Renal pelvis (tissue), 12 donors: ENCODE results near the gene HSF4. TPM values are rescaled to one million over a fixed set of nuclear protein-coding genes. Genes with fewer than 3 reads are reported as not detected.
"Not testable (repeated sequence)": the region's sequence is repeated elsewhere in the genome, so short reads cannot be mapped to it uniquely, and the experiment has no call there.

ENCODE experiments used
- DNase-seq: peaks from one replicate; pipeline ENCODE4 v3.0.0-alpha.2; 2013
- long read RNA-seq, 16 experiments: transcript quantifications; one replicate each; lab custom pipeline, GENCODE V29; 2026
- polyA plus RNA-seq, 3 donors: library from polyadenylated mRNA; unstranded; fragments of 120-200 nt; gene quantifications; one replicate each; pipeline ENCODE4 v1.2.1, GENCODE V29; 2013; ENCODE audit not compliant: insufficient read length in 3 of 3

HSF4 gene, protein sequence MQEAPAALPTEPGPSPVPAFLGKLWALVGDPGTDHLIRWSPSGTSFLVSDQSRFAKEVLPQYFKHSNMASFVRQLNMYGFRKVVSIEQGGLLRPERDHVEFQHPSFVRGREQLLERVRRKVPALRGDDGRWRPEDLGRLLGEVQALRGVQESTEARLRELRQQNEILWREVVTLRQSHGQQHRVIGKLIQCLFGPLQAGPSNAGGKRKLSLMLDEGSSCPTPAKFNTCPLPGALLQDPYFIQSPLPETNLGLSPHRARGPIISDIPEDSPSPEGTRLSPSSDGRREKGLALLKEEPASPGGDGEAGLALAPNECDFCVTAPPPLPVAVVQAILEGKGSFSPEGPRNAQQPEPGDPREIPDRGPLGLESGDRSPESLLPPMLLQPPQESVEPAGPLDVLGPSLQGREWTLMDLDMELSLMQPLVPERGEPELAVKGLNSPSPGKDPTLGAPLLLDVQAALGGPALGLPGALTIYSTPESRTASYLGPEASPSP
- polyA plus RNA-seq: 1 to 10 TPM; 1.2 to 3.1 (median 2.9) TPM
- long read RNA-seq, donor 1: 0 reads
- long read RNA-seq, donor 2: 0 reads
- long read RNA-seq, donor 3: 0 reads
- long read RNA-seq, donor 4: 0 reads
- long read RNA-seq, donor 5: 0 reads
- long read RNA-seq, donor 6: 0 reads
- long read RNA-seq, donor 7: 0 reads
- long read RNA-seq, donor 8: 0 reads
- long read RNA-seq, donor 9: 0 reads
- long read RNA-seq, donor 10: 0 reads
- long read RNA-seq, donor 11: 0 reads
- long read RNA-seq, donor 12: 0 reads
- long read RNA-seq, donor 13: 0 reads
- long read RNA-seq, donor 14: 0 reads
- long read RNA-seq, donor 15: 0 reads
- long read RNA-seq, donor 16: 0 reads

DNA sequence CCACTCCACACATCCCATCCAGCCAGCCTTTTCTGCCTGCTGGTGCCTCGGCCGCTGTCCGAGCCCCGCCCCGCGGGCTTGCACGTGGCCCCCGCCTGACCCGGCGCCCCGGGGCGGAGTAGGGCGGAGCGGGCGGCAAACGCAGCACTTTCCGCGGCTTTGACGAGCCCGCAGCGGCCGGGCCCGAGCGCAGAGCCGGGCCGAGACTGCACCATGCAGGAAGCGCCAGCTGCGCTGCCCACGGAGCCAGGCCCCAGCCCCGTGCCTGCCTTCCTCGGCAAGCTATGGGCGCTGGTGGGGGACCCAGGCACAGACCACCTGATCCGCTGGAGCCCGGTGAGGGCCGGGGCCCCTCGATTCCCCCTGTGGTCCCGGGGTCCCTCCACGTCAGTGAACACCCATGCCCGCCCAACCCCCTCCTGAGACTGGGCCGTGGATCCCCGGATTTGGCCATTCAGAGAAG lies at the start of gene HSF4:
Gene HSF4 (plus strand): TSS at position 147 of the 463 bp plus-strand sequence. CDS start 67 bp downstream, at position 214.
- DNase-seq: no peak

GRCh38 chr16:67114793-67115192 lies 49.8 kb upstream of the HSF4 start:
- DNase-seq: no peak

GRCh38 chr16:67115639-67116038 lies 48.9 kb upstream of the HSF4 start:
- DNase-seq: no peak

DNA sequence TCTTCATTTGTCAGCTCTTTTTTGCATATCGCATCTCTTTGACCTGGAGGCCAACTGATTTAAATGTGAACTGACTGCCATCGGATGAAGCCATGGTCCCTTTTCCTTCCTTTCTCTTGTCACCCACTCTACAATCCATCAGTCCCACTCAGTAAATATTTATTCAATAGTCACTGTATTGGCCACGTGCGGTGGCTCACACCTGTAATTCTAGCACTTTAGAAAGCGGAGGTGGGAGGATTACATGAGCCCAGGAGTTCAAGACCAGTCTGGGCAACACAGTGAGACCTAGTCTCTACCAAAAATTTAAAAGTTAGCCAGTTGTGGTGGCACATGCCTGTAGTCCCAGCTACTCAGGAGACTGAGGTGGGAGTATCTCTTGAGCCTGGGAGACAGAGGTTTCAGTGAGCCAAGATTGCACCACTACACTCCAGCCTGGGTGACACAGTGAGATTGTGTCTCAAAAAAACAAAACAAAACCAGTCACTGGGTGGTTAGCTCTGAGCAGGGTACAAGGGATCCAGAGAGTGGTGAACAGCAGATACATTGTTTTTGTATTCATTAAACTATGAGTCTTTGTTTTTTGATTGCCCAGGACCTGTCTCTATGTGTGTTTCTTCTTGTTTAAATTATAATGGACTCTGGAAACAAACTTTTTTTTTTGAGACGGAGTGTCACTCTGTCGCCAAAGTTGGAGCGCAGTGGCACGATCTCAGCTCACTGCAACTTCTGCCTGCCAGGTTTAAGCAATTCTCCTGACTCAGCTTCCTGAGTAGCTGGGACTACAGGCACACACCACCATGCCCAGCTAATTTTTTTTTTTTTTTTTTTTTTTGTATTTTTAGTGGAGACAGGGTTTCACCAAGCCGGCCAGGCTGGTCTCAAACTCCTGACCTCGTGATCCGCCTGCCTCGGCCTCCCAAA lies 47.9 kb upstream of the HSF4 start:
- DNase-seq: no peak

- no peak for DNase-seq
Observed at GRCh38 chr16:67117716-67118115, 46.8 kb upstream of the HSF4 start.

- no peak for DNase-seq
Observed at GRCh38 chr16:67120025-67120424, 44.5 kb upstream of the HSF4 start.

GRCh38 chr16:67122799-67123198 lies 41.7 kb upstream of the HSF4 start:
- DNase-seq: not testable (repeated sequence)

- no peak for DNase-seq
Observed at GRCh38 chr16:67128417-67128816, 36.1 kb upstream of the HSF4 start.

DNA sequence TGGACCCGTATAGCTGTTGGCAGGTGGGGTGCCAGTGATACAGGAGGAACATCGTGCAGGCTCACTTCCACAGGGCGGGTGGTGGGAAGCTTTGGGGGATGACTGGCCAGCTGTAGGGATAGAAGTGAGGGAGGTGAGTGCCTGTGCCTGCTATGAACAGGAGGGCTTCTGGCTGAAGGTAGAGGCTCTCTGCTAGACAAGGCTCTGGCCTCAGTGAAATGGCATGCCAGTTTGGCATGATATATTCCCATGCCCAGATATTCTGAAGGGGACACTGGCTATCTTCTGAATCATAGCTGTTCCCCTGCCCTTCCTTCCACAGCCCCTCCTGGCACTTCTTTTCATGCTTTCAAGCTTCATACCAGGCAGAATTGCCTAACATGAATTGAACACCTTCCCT lies 35.7 kb upstream of the HSF4 start:
- DNase-seq: no peak

DNA sequence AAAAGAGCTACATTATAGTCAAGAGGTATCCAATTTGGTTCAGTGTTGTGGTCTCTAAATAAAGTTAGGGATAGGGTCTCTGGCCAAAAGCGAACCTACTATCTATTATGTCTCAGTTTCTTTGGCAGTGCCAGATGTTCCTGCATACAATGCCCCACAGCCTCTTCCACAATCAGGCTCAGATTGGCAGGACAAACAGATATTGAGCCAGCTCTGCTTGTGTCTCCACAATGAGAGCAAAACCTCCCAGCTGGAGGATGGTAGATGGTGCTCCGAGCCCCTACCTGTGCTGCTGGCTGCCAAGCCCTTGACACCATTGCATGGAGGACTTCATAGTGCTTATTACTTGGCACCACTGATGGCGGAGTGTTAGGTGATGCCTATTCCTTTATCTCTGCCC lies 35.1 kb upstream of the HSF4 start:
- no peak for DNase-seq

DNA sequence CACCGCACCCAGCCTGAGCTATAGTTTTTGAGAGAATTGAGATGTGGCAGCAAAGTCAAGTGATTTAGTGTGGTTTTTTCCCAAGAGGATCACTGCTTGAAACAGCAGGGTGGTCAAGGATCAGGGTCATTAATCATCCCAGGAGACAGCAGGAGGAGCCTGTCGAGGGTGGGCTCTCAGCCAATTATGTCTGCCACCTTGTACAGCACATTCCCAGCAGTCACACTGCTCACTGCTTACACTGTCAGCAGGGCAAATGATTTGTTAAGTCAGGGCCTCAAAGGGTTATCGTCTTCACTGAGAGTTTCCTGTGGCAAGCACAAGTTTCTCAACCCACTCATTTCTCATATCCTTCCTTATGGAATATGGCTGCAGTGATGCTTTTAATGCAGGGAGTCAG lies 26.9 kb upstream of the HSF4 start:
- DNase-seq: no peak

- no peak for DNase-seq
Observed at GRCh38 chr16:67141391-67141790, 23.2 kb upstream of the HSF4 start.

DNA sequence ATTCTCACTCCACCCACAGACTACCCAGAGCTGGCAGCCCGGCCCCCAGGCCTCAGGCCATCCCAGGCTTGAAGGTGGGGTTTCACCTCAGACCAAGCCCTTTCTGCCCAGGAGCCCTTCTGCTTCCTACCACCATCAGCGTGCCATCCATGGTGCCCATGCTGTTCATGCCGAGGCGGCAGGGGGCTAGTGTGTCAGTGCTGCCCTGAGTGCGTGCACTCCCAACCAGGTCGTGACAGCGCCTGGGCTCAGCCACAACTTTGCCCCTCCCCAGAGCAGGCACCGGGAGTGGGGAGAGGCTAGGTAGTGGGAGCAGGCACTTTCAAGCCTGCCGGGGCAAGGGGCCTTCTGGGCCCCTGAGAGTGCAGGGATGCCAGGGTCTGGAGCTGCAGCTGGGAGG lies 22.2 kb upstream of the HSF4 start:
- DNase-seq: no peak

- no peak for DNase-seq
Observed at GRCh38 chr16:67144943-67145342, 19.6 kb upstream of the HSF4 start.

- no peak for DNase-seq
Observed at GRCh38 chr16:67145746-67146145, 18.8 kb upstream of the HSF4 start.

GRCh38 chr16:67146523-67147357 lies 17.8 kb upstream of the HSF4 start:
- no peak for DNase-seq

GRCh38 chr16:67147437-67148140 lies 17.0 kb upstream of the HSF4 start:
- no peak for DNase-seq

- DNase-seq: no peak
Observed at GRCh38 chr16:67148221-67148620, 16.3 kb upstream of the HSF4 start.

- no peak for DNase-seq
Observed at GRCh38 chr16:67148656-67149275, 15.8 kb upstream of the HSF4 start.
